ENCODE measurements around the gene LARP6. TPM values are rescaled to one million over a fixed set of nuclear protein-coding genes. Genes with fewer than 3 reads are reported as not detected.
"Not testable (repeated sequence)": the region's sequence is repeated elsewhere in the genome, so short reads cannot be mapped to it uniquely, and the experiment has no call there.

Gene LARP6
- total RNA-seq, 2 experiments from 2014 or later, result 0.12 to 1.9 TPM

DNA sequence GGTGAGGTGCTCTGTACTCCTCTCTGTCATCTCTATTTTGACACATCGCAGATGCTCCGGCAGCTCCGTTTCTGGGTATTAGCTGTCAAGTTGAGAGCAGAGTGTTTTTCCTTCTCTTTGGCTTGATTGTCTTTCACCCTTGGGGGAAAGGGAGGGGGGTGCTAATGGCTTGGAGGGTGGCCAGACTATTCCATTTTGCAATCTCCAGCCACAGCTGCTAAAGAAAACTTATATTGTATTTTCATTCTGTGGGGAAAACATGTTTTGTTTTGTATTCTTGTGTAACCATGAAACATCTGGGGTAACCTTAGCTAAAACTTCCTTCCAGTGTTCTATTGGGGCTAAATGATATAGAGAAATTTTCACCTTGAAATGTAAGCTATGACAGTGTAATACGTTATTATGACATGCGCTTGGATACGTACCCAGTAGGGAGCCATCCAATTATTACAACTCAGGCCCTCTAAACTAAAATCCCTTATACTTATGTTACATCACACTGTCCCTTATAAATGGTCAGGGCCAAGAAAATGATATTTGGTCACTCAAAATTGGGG lies 14.0 kb upstream of the LARP6 start:
- peaks cover 3% of the 10 kb centered on the region for H3K27me3 Mint-ChIP-seq
- H3K9me3 Mint-ChIP-seq, result no peaks in the 10 kb centered on the region
- H3K27ac Mint-ChIP-seq, result no peak overlapping the region
- no peaks in the 10 kb centered on the region for H3K36me3 Mint-ChIP-seq
- no peaks in the 10 kb centered on the region for H3K4me1 Mint-ChIP-seq
- no peak overlapping the region for H3K4me3 Mint-ChIP-seq
- DNase-seq, result no peak

DNA sequence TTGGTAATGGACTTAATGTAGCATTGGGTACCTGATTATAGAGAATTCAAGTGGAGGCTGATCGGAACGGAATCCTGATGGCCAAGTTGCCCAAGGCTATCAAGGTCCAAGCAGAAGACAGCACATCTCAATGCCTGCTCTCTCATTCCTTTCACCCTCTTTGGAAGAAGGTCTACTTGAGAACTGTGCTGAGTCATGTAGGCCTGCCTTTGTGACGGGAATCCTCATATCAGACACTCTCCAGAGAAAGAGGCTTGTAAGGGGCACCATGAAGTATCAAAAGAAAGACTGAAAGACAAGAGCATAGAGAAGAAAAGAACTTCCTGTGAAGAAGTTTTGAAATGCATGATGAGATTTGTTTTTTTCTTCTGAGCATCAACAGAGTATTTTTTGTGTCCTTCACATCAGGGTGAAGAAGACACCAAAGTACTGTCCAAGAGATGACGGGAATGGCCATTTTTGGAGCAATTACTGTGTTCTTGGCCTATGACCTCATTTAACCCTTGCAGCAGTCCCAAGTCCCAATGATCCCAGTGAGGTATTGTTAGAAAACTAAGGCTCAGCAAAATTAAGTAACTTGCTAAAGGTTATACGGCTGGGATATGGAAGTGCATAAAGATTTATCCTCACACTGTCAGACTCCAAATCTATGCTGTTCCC lies 13.2 kb upstream of the LARP6 start:
- Mint-ChIP-seq H3K4me3 (no peak overlapping the region), H3K9me3 (no peaks in the 10 kb centered on the region), H3K4me1 (no peaks in the 10 kb centered on the region), H3K27me3 (peaks cover 2% of the 10 kb centered on the region), H3K27ac (no peak overlapping the region), H3K36me3 (no peaks in the 10 kb centered on the region)
- no peak for DNase-seq

GRCh38 chr15:70863450-70864218 lies 9.7 kb upstream of the LARP6 start:
- Mint-ChIP-seq H3K4me3 (no peak overlapping the region), H3K36me3 (no peaks in the 10 kb centered on the region), H3K27me3 (peaks cover 6% of the 10 kb centered on the region), H3K9me3 (no peaks in the 10 kb centered on the region), H3K27ac (no peak overlapping the region), H3K4me1 (no peaks in the 10 kb centered on the region)
- no peak for DNase-seq

- no peak overlapping the region for H3K4me3 Mint-ChIP-seq
- no peaks in the 10 kb centered on the region for H3K36me3 Mint-ChIP-seq
- H3K4me1 Mint-ChIP-seq, result no peaks in the 10 kb centered on the region
- H3K27ac Mint-ChIP-seq, result no peak overlapping the region
- no peaks in the 10 kb centered on the region for H3K9me3 Mint-ChIP-seq
- H3K27me3 Mint-ChIP-seq, result peaks cover 23% of the 10 kb centered on the region
- DNase-seq, result no peak
Observed at GRCh38 chr15:70859998-70860397, 6.0 kb upstream of the LARP6 start.

DNA sequence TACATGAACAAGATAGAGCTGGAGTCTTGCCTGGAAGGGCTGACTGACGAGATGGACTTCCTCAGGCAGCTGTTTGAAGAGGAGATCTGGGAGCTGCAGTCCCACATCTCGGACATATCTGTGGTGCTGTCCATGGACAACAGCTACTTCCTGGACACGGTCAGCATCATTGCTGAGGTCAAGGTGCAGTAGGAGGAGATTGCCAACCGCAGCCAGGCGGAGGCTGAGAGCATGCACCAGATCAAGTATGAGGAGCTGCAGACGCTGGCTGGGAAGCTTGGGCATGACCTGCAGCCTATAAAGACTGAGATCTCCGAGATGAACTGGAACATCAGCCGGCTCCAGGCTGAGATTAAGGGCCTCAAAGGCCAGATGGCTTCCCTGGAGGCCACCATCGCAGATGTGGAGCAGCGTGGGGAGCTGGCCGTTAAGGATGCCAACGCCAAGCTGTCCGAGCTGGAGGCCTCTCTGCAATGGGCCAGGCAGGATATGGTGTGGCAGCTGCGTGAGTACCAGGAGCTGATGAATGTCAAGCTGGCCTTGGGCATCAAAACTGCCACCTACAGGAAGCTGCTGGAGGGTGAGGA lies 5.5 kb upstream of the LARP6 start:
- no peak overlapping the region for H3K27ac Mint-ChIP-seq
- peaks cover 29% of the 10 kb centered on the region for H3K27me3 Mint-ChIP-seq

DNA sequence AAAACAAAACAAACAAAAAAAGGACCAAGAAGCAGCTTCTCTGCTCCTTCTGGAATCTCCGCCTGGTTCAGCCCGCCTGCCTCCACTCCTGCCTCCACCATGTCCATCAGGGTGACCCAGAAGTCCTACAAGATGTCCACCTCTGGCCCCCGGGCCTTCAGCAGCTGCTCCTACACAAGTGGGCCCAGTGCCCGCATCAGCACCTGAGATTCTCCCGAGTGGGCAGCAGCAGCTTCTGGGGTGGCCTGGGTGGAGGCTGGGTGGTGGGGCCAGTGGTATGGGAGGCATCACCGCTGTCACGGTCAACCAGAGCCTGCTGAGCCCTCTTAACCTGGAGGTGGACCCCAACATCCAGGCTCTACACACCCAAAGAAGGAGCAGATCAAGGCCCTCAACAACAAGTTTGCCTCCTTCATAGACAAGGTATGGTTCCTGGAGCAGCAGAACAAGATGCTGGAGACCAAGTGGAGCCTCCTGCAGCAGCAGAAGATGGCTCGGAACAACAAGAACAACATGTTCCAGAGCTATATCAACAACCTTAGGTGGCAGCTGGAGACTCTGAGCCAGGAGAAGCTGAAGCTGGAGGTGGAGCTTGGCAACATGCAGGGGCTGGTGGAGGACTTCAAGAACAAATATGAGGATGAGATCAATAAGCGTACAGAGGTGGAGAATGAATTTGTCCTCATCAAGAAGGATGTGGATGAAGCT lies 4.8 kb upstream of the LARP6 start:
- H3K4me3 Mint-ChIP-seq, H3K9me3 Mint-ChIP-seq, DNase-seq, H3K4me1 Mint-ChIP-seq, H3K27ac Mint-ChIP-seq, H3K36me3 Mint-ChIP-seq: not testable (repeated sequence)
- H3K27me3 Mint-ChIP-seq, result peaks cover 32% of the 10 kb centered on the region

More for the DNA sequence above, 5.5 kb upstream of the LARP6 start:
- Mint-ChIP-seq H3K9me3 (no peaks in the 10 kb centered on the region), H3K4me1 (peaks cover 2% of the 10 kb centered on the region), H3K4me3 (no peak overlapping the region), H3K36me3 (no peaks in the 10 kb centered on the region)
- DNase-seq, result no peak

DNA sequence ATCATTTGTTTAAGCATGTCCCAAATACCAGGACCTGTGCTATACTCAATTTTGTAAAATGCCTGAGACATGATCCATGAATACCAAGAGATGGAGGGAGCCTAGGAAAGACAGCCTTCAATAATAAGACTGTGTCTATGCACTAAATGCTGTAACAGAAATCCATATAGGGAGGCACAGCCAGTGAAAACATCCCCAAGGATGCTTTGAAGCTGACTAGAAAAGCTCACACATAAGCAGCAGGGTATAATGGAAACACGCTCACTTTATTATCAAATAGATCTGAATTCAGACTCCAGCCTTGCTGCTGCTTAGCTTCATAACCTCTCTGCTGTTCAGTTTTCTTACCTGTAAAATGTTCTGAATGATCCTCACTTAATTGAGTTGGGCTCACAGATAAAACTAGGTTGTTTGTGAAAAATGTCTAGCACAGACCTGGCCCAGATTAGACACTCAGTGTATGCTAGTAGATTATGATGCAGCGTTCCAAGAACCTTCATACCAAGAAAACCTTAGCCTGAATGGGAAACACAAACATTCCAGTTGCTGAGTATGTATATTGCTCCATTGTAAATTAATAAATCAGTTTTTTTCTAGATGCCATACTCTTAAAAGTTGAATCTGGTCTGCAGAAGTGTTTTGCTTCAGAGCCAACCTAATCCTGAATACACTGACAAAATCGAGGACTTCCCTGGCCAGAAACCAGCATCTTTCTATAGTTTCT lies 3.8 kb upstream of the LARP6 start:
- Mint-ChIP-seq H3K4me3 (no peak overlapping the region), H3K9me3 (no peaks in the 10 kb centered on the region), H3K4me1 (peaks cover 6% of the 10 kb centered on the region), H3K27ac (no peak overlapping the region), H3K27me3 (peaks cover 38% of the 10 kb centered on the region), H3K36me3 (no peaks in the 10 kb centered on the region)
- no peak for DNase-seq

DNA sequence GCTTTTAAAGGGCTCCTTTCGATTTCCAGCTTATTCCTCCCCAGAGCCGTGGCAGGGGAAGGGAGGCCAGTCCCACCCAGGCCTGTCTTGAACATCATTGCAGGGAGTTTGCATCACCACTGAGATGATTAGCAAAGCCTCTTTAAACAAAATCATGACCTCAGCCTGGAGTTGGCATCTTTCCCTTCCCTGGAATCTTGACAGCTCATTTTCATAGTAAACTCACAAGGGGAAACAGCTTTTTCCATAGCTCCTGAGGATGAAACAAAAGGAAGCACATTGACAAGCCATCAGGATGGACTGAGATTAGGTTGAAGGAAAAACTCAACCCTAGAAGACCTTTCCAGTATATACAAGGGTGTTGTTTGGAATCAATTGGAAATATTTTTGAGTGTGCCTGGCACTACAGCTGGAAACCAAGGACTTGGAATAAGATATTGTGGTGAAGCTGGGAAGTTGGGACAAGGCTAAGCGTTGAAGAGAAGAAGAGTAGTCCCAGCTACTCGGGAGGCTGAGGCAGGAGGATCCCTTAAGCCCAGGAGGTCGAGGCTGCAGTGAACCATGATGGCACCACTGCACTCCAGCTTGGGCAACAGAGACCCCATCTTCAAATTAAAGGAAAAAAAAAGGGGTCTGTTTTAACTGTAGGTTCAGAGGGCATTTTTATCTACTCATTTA lies 3.1 kb upstream of the LARP6 start:
- Mint-ChIP-seq H3K4me3 (no peak overlapping the region), H3K9me3 (no peaks in the 10 kb centered on the region), H3K27ac (no peak overlapping the region), H3K36me3 (no peaks in the 10 kb centered on the region), H3K4me1 (peaks cover 6% of the 10 kb centered on the region), H3K27me3 (peaks cover 45% of the 10 kb centered on the region)
- no peak for DNase-seq

DNA sequence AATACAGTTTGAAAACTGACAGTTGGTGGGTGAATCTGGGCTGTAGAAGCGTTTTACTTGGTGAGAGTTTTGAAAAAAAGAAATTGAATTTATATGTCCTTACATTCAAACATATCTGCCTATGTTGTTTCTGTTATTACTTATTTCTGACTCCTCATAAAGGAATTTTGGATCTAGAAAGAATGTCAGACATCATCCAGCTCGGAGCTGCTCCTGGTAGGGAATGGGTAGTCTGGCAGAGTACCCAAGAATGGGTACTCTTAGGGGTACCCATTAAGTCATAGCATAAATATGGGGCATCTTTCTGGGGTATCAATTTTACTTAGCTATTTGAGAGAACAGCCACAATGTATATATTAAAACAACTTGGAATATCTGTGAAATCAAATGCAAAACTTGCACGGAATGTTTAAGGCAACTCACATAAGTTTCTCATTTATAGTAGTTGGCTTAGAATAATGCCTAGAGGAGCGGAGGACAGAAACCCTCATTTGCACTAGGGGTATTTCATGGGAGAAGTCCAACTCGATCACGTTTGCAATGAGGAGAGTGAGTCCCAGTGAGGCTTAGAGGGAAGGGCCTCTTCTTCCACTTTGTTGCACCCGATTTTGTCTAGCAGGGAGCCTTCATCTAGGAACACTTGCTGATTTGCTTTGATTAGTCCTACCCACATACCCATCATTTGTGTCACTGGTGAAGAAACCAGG lies 2.4 kb upstream of the LARP6 start:
- DNase-seq, result no peak
- H3K4me1 Mint-ChIP-seq, result peaks cover 6% of the 10 kb centered on the region
- no peaks in the 10 kb centered on the region for H3K36me3 Mint-ChIP-seq
- H3K9me3 Mint-ChIP-seq, result no peaks in the 10 kb centered on the region
- H3K27ac Mint-ChIP-seq, result no peak overlapping the region
- H3K27me3 Mint-ChIP-seq, result peaks cover 47% of the 10 kb centered on the region
- H3K4me3 Mint-ChIP-seq, result no peak overlapping the region

DNA sequence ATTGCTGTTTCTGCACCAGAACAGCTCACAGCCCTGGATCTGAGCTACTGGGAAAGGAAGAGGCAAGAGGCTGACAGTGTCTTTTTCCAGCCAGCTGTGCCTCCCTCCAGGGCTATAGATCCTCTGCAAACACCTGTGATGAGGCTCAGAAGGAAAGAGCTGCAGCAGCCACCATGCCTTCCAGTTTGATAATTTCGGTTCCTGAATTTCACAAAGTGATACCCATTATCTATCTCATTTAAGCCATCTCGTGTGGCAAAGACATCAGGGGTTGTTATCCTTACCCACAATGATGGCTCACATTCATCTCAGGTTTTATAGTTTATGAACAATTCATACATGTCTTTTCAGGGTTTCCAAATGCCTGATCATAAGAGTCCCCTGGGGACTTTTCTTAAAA lies 1.8 kb upstream of the LARP6 start:
- H3K36me3 Mint-ChIP-seq, result no peaks in the 10 kb centered on the region
- H3K9me3 Mint-ChIP-seq, result no peaks in the 10 kb centered on the region
- DNase-seq, result no peak
- H3K27ac Mint-ChIP-seq, result no peak overlapping the region
- peaks cover 51% of the 10 kb centered on the region for H3K27me3 Mint-ChIP-seq
- H3K4me1 Mint-ChIP-seq, result peaks cover 6% of the 10 kb centered on the region
- no peak overlapping the region for H3K4me3 Mint-ChIP-seq

GRCh38 chr15:70854666-70854976 lies 664 bp upstream of the LARP6 start:
- no peak for DNase-seq
- H3K27ac Mint-ChIP-seq, result no peak overlapping the region
- no peaks in the 10 kb centered on the region for H3K9me3 Mint-ChIP-seq
- H3K4me3 Mint-ChIP-seq, result peak overlapping the region; percentile 74
- peaks cover 6% of the 10 kb centered on the region for H3K4me1 Mint-ChIP-seq
- peaks cover 55% of the 10 kb centered on the region for H3K27me3 Mint-ChIP-seq
- no peaks in the 10 kb centered on the region for H3K36me3 Mint-ChIP-seq

DNA sequence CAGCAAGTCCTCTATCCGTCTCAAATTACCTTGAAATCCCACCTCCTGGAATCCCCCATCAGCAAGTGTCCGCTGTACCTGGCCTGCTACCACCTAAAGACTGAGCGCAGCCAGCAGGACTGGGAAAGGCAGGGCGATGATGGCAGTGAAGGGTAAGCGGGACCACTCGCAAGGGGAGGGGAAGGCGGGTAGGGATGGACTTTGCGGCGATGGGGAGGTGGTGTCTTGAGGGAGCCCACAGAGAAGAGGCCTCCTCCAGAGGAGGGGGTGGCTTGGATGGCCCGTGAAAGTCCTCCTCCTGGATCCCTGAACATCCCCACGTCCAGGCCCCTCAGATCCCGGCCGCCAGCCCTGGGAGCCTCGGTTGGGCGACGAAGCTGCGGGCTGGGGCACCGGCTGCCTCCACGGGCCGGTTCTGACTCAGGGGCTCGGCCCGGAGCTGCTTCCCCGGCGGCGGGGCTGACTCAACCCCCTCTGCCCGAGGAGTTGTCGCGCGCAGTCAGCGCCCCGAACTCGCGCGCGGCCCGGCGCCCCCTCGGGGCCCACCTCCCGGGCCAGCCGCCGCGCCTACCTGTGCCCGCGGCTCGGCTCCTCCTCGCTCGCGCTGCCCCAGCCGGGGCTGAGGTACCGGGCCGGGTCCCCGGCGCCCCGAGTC lies 512 bp downstream of the LARP6 start:
- Mint-ChIP-seq H3K4me1 (peaks cover 6% of the 10 kb centered on the region), H3K27me3 (peaks cover 57% of the 10 kb centered on the region), H3K9me3 (no peaks in the 10 kb centered on the region), H3K4me3 (peak overlapping the region; percentile 48), H3K36me3 (no peaks in the 10 kb centered on the region), H3K27ac (no peak overlapping the region)
- DNase-seq, result peak; percentile 21

DNA sequence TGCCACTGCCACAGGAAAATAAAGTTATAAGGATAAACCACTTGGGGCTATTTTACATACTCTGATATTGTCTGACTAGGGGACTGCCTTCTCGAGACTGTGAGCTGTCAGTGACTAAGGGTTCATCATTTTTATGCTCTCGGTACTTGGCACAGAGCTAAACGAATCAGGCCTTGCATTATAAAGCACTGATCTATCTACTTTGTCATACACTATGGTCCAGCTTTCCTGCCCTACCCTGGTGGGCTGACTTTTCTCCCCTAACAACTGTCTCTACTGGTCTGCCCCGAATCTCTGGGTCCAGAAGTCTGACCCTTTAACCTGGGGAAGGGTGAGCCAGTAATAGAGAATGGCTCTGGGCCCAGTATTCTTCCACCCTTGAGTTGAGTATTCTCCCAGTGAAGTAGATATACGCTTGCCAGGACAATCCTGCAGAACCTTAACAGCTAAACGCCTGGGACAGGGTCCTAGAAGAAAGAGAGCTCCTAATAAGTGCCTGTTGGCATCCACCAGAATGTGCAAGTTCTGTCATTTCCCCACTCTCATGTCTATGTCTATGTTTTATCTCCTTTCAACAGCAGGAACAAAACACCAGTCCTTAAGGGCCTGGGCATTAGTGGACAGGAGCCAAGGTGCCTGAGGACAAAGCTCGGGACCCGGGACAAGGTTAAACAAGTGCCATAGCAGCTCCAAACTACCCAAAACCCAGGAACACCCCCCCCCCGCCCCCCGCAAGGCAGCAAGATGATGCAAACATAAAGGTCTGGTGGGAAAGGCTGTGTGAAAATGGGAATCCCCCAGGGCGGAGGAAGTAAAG lies 1.2 kb downstream of the LARP6 start:
- no peak overlapping the region for H3K27ac Mint-ChIP-seq
- no peak for DNase-seq
- H3K36me3 Mint-ChIP-seq, result no peaks in the 10 kb centered on the region
- H3K27me3 Mint-ChIP-seq, result peaks cover 59% of the 10 kb centered on the region
- H3K4me3 Mint-ChIP-seq, result peak overlapping the region; percentile 48
- H3K9me3 Mint-ChIP-seq, result no peaks in the 10 kb centered on the region
- peaks cover 6% of the 10 kb centered on the region for H3K4me1 Mint-ChIP-seq

Measured in activated naive CD8-positive, alpha-beta T cell treated with anti-CD3 and anti-CD28 coated beads for 36 hours (primary cell).